Stimulated activated naive B cell treated with anti-CD40 and anti-IgM and Interleukin-4, amounts not matched to agents 10 μg/mL and 1 μg/mL and 100 μg/mL, for 72 hours (primary cell): ENCODE results near the gene ABCF1.

ENCODE experiments used
- ATAC-seq, 2 donors: fragments of 150-1000 bp; cut with Tn5 transposase; replicated peaks; 2 replicates each; pipeline ENCODE4 v1.10.0; 2021; ENCODE audit warnings: moderate library complexity in 1 of 2
- DNase-seq: peaks from one replicate; pipeline ENCODE4 v3.0.0; 2021
- H3K27ac Mint-ChIP-seq: one replicate; pipeline ENCODE4 v1.8.0; 2022; ENCODE audit warnings: mild to moderate bottlenecking, mixed read lengths
- H3K27me3 Mint-ChIP-seq, 2 donors: one replicate each; pipeline ENCODE4 v1.8.0; 2022; ENCODE audit warnings: mixed read lengths in 2 of 2
- H3K36me3 Mint-ChIP-seq, 2 donors: one replicate each; pipeline ENCODE4 v1.8.0; 2022; ENCODE audit warnings: mixed read lengths in 2 of 2, mild to moderate bottlenecking in 1 of 2
- H3K4me1 Mint-ChIP-seq, 2 donors: one replicate each; pipeline ENCODE4 v1.8.0; 2022; ENCODE audit warnings: mixed read lengths in 2 of 2, mild to moderate bottlenecking in 1 of 2
- H3K4me3 Mint-ChIP-seq, 2 donors: one replicate each; pipeline ENCODE4 v1.8.0; 2022; ENCODE audit warnings: mild to moderate bottlenecking in 2 of 2, mixed read lengths in 2 of 2, moderate library complexity in 1 of 2
- H3K9me3 Mint-ChIP-seq, 2 donors: one replicate each; pipeline ENCODE4 v1.8.0; 2022; ENCODE audit warnings: mixed read lengths in 2 of 2, mild to moderate bottlenecking in 1 of 2

ABCF1 gene

DNA sequence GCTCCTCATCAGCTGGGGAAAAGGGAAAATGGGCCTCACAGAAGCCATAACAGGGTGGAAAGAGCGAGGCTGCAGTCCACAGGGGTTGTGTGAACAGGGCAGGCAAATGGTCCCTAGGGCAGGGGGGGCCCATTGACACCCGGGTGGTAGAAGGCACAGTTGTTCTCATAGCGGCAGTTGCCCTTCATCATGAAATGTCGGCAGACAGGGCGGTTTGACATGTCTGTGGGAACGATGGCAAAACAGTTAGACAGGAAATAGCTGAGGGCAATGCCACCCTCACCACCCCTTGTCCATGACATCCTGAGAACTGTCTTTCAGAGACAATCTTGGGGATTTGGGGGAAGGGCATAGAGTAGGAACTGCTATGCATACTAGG, 30.2 kb downstream of the ABCF1 start:
- peak overlapping the region; percentile 69 for H3K27ac Mint-ChIP-seq
- DNase-seq, result no peak
- no peaks in the 10 kb centered on the region for H3K27me3 Mint-ChIP-seq
- no peak overlapping the region for H3K4me3 Mint-ChIP-seq
- no peaks in the 10 kb centered on the region for H3K9me3 Mint-ChIP-seq
- ATAC-seq, result no peak
- H3K4me1 Mint-ChIP-seq, result peaks cover 19 to 41% of the 10 kb centered on the region in 2 donors
- peaks cover 51 to 69% of the 10 kb centered on the region in 2 donors for H3K36me3 Mint-ChIP-seq

GRCh38 chr6:30601815-30602641, 30.8 kb downstream of the ABCF1 start:
- Mint-ChIP-seq H3K27me3 (no peaks in the 10 kb centered on the region), H3K27ac (peak overlapping the region; percentile 69), H3K4me3 (peak overlapping the region in 1 of 2 donors; percentile 52), H3K4me1 (peaks cover 19 to 39% of the 10 kb centered on the region in 2 donors), H3K36me3 (peaks cover 54 to 72% of the 10 kb centered on the region in 2 donors), H3K9me3 (no peaks in the 10 kb centered on the region)
- ATAC-seq, result no peak
- no peak for DNase-seq

GRCh38 chr6:30603961-30604360, 32.7 kb downstream of the ABCF1 start:
- peak overlapping the region; percentile 87 for H3K27ac Mint-ChIP-seq
- peaks cover 62 to 79% of the 10 kb centered on the region in 2 donors for H3K36me3 Mint-ChIP-seq
- H3K27me3 Mint-ChIP-seq, result no peaks in the 10 kb centered on the region
- no peaks in the 10 kb centered on the region for H3K9me3 Mint-ChIP-seq
- DNase-seq (no peak), ATAC-seq (no peak)
- no peak overlapping the region for H3K4me3 Mint-ChIP-seq
- peaks cover 16 to 36% of the 10 kb centered on the region in 2 donors for H3K4me1 Mint-ChIP-seq

DNA sequence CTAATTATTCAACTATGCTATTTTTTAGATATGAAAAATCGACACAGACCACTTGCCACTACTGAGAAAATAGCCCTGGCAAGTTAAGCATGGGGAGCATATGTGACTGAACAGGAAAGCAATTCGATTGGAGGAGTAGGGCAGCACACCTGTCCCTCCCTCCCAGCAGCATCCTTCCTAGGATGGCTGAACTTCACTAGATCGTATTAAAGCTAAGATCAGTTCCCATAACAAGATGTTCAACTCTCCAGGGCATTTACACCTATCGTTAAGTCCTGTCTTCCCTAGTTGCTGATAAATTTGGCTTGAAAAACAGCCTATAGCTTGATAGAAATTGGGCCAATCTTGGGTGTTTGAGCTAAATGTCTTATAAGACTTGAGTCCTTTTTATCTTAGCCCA, 38.8 kb downstream of the ABCF1 start:
- Mint-ChIP-seq H3K36me3 (peaks cover 55 to 65% of the 10 kb centered on the region in 2 donors), H3K9me3 (no peaks in the 10 kb centered on the region), H3K4me1 (peaks cover 33 to 67% of the 10 kb centered on the region in 2 donors), H3K27me3 (no peaks in the 10 kb centered on the region), H3K27ac (no peak overlapping the region), H3K4me3 (no peak overlapping the region)
- ATAC-seq (no peak), DNase-seq (no peak)

GRCh38 chr6:30611150-30611855, 40.1 kb downstream of the ABCF1 start:
- DNase-seq (no peak), ATAC-seq (no peak)
- Mint-ChIP-seq H3K27me3 (no peaks in the 10 kb centered on the region), H3K4me3 (peak overlapping the region in 1 of 2 donors; percentile 12), H3K36me3 (peaks cover 57 to 68% of the 10 kb centered on the region in 2 donors), H3K27ac (peak overlapping the region; percentile 67), H3K9me3 (no peaks in the 10 kb centered on the region), H3K4me1 (peaks cover 39 to 73% of the 10 kb centered on the region in 2 donors)

- Mint-ChIP-seq H3K27ac (peak overlapping the region; percentile 37), H3K27me3 (no peaks in the 10 kb centered on the region), H3K4me1 (peaks cover 39 to 74% of the 10 kb centered on the region in 2 donors), H3K9me3 (no peaks in the 10 kb centered on the region), H3K4me3 (no peak overlapping the region), H3K36me3 (peaks cover 57 to 68% of the 10 kb centered on the region in 2 donors)
- no peak for DNase-seq
- no peak for ATAC-seq
Observed at GRCh38 chr6:30611856-30612194, 40.6 kb downstream of the ABCF1 start.

- peak overlapping the region; percentile 37 for H3K27ac Mint-ChIP-seq
- DNase-seq (no peak), ATAC-seq (no peak)
- H3K9me3 Mint-ChIP-seq, result peaks cover 0 to 1% of the 10 kb centered on the region in 2 donors
- peaks cover 61 to 72% of the 10 kb centered on the region in 2 donors for H3K36me3 Mint-ChIP-seq
- H3K4me1 Mint-ChIP-seq, result peaks cover 43 to 78% of the 10 kb centered on the region in 2 donors
- H3K4me3 Mint-ChIP-seq, result no peak overlapping the region
- peaks cover 0 to 4% of the 10 kb centered on the region in 2 donors for H3K27me3 Mint-ChIP-seq
Observed at GRCh38 chr6:30612213-30612612, 41.0 kb downstream of the ABCF1 start.

DNA sequence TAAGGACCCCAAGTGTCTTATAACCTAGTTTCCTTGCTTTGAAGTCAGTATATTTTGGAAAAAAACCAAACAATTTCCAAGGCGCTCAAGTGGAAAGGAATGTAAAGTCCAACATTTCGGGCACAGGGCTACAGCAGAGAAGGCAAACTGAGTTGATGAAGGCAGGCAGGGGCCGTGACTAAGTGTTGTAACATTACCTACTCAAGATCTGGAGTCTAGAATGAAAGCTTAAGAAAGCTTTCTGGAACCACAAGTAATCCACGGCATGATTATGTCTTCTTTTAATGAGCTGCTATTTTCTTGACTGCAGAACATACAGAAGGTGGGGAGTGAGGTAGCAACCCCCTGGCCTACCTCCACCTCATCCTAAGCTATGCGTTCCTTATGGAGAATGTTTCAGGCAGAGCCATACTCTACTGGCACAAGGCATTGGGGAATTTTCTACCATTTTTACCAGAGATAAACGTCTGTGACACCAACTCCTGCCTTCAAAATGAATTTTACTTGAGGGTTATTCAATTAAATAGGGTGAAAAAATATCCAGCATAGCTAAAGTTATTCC, 41.5 kb downstream of the ABCF1 start:
- peaks cover 59 to 72% of the 10 kb centered on the region in 2 donors for H3K36me3 Mint-ChIP-seq
- no peak for DNase-seq
- peaks cover 39 to 75% of the 10 kb centered on the region in 2 donors for H3K4me1 Mint-ChIP-seq

GRCh38 chr6:30613251-30614043, 42.2 kb downstream of the ABCF1 start:
- Mint-ChIP-seq H3K36me3 (peaks cover 58 to 70% of the 10 kb centered on the region in 2 donors), H3K4me3 (peak overlapping the region; percentile 93 to 96), H3K27ac (peak overlapping the region; percentile 89), H3K9me3 (peaks cover 0 to 1% of the 10 kb centered on the region in 2 donors), H3K4me1 (peaks cover 39 to 76% of the 10 kb centered on the region in 2 donors), H3K27me3 (peaks cover 0 to 4% of the 10 kb centered on the region in 2 donors)
- DNase-seq (no peak), ATAC-seq (no peak)

More for the DNA sequence above, 41.5 kb downstream of the ABCF1 start:
- peaks cover 0 to 1% of the 10 kb centered on the region in 2 donors for H3K9me3 Mint-ChIP-seq
- H3K4me3 Mint-ChIP-seq, result no peak overlapping the region
- peak overlapping the region; percentile 47 for H3K27ac Mint-ChIP-seq
- no peak for ATAC-seq
- H3K27me3 Mint-ChIP-seq, result peaks cover 0 to 4% of the 10 kb centered on the region in 2 donors

- peaks cover 53 to 70% of the 10 kb centered on the region in 2 donors for H3K36me3 Mint-ChIP-seq
- ATAC-seq (no peak), DNase-seq (no peak)
- peaks cover 40 to 77% of the 10 kb centered on the region in 2 donors for H3K4me1 Mint-ChIP-seq
- peak overlapping the region; percentile 93 to 96 for H3K4me3 Mint-ChIP-seq
- peaks cover 0 to 1% of the 10 kb centered on the region in 2 donors for H3K9me3 Mint-ChIP-seq
- peaks cover 0 to 4% of the 10 kb centered on the region in 2 donors for H3K27me3 Mint-ChIP-seq
- H3K27ac Mint-ChIP-seq, result peak overlapping the region; percentile 89
Observed at GRCh38 chr6:30614044-30614842, 43.0 kb downstream of the ABCF1 start.

DNA sequence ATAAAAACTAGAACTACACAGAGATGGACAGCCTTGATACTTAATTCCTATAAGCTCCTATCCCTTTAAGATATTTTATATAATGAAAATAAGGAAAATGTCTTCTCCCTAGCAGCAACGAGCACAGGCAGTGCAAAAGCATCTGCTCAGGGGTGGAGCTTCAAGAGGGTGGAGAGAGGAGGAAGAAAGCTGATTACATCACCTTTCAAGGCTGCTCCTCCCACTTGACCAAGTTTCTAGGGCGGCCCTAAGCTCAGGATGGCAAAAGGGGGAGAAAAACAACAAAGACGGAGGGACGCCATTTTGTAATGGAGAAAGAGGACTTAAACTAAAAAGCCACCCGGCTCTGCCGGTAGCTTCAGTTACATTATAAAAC, 43.6 kb downstream of the ABCF1 start:
- peak; percentile 70 to 72 for ATAC-seq
- H3K27ac Mint-ChIP-seq, result peak overlapping the region; percentile 100
- peak; percentile 87 for DNase-seq
- peaks cover 0 to 1% of the 10 kb centered on the region in 2 donors for H3K9me3 Mint-ChIP-seq
- peaks cover 40 to 77% of the 10 kb centered on the region in 2 donors for H3K4me1 Mint-ChIP-seq
- peaks cover 53 to 70% of the 10 kb centered on the region in 2 donors for H3K36me3 Mint-ChIP-seq
- peaks cover 0 to 4% of the 10 kb centered on the region in 2 donors for H3K27me3 Mint-ChIP-seq
- H3K4me3 Mint-ChIP-seq, result peak overlapping the region; percentile 93 to 96

DNA sequence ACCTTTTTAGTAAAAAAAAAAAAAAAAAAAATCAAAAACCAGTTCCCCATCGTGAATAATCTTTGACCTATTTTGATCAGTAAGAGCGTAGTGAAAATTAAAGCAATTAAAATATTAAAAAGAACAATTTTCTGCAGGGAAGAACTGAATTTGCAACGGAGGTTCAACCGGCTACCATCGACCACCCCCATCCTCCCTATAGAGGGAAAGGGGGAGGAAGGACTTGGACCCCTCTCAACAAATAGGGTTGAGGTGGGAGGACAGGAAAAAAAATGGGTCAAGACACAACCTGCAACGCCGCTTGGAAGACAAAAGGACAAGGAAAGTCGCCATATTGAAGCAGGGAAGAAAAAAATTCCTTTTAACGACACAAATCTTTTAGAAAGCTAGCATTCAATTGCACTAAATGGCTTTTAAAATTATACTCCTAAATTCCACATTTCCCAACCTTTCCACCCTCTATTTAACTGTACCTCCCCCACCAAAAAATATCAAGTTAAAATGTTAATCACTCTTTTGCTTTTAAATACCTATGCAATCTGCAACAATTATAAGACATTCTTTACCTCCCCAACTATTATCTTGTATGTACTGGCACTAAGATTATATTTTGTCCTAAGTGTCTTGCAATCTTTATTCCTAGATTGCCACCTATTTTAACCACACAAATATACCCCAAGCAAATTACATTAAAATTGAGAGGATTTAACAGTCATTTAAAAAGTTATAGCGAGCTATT, 44.1 kb downstream of the ABCF1 start:
- H3K9me3 Mint-ChIP-seq, result peaks cover 0 to 1% of the 10 kb centered on the region in 2 donors
- DNase-seq, result peak; percentile 34
- H3K27me3 Mint-ChIP-seq, result peaks cover 0 to 4% of the 10 kb centered on the region in 2 donors
- H3K27ac Mint-ChIP-seq, result peak overlapping the region; percentile 100
- peaks cover 53 to 71% of the 10 kb centered on the region in 2 donors for H3K36me3 Mint-ChIP-seq
- H3K4me1 Mint-ChIP-seq, result peaks cover 38 to 78% of the 10 kb centered on the region in 2 donors
- ATAC-seq, result no peak
- H3K4me3 Mint-ChIP-seq, result peak overlapping the region; percentile 93 to 96
